COR-L47 (cell line): Measurements from ENCODE around the gene MLLT3.

ENCODE experiments used
- DNase-seq: peaks from one replicate; lab custom pipeline; 2025; lab: John Stamatoyannopoulos, UW

The MLLT3 gene

GRCh38 chr9:20340511-20340861, 281.8 kb downstream of the MLLT3 start:
- DNase-seq = no peak

- DNase-seq = no peak
These were observed 286.5 kb downstream of the MLLT3 start for GRCh38 chr9:20335668-20336332.

GRCh38 chr9:20333991-20334390, 288.3 kb downstream of the MLLT3 start:
- DNase-seq = no peak

- DNase-seq = no peak
These were observed 291.1 kb downstream of the MLLT3 start for GRCh38 chr9:20331095-20331685.

- no peak for DNase-seq
These were observed 291.6 kb downstream of the MLLT3 start for GRCh38 chr9:20330688-20331087.

- no peak for DNase-seq
These were observed 295.8 kb downstream of the MLLT3 start for GRCh38 chr9:20326516-20326915.

- no peak for DNase-seq
These were observed 297.3 kb downstream of the MLLT3 start for GRCh38 chr9:20325008-20325407.

- DNase-seq = no peak
These were observed 300.1 kb downstream of the MLLT3 start for GRCh38 chr9:20322212-20322611.

GRCh38 chr9:20321423-20322082, 300.7 kb downstream of the MLLT3 start:
- DNase-seq = no peak

GRCh38 chr9:20320921-20321320, 301.4 kb downstream of the MLLT3 start:
- DNase-seq = no peak

- DNase-seq = no peak
These were observed 302.5 kb downstream of the MLLT3 start for GRCh38 chr9:20319641-20320337.

GRCh38 chr9:20319241-20319640, 303.1 kb downstream of the MLLT3 start:
- no peak for DNase-seq

GRCh38 chr9:20317701-20318100, 304.6 kb downstream of the MLLT3 start:
- no peak for DNase-seq

- no peak for DNase-seq
These were observed 305.9 kb downstream of the MLLT3 start for GRCh38 chr9:20316372-20316771.

- no peak for DNase-seq
These were observed 306.6 kb downstream of the MLLT3 start for GRCh38 chr9:20315677-20316076.

- no peak for DNase-seq
These were observed 307.3 kb downstream of the MLLT3 start for GRCh38 chr9:20314981-20315380.

- DNase-seq = no peak
These were observed 308.9 kb downstream of the MLLT3 start for GRCh38 chr9:20313415-20313814.

- no peak for DNase-seq
These were observed 309.6 kb downstream of the MLLT3 start for GRCh38 chr9:20312732-20313131.

- DNase-seq = no peak
These were observed 312.3 kb downstream of the MLLT3 start for GRCh38 chr9:20310024-20310423.

GRCh38 chr9:20309124-20309523, 313.2 kb downstream of the MLLT3 start:
- no peak for DNase-seq

GRCh38 chr9:20307621-20308020, 314.7 kb downstream of the MLLT3 start:
- DNase-seq = no peak

- DNase-seq = no peak
These were observed 316.8 kb downstream of the MLLT3 start for GRCh38 chr9:20305452-20305851.

GRCh38 chr9:20303996-20304395, 318.3 kb downstream of the MLLT3 start:
- DNase-seq = no peak
